CD14-positive monocyte (primary cell): ENCODE data around the gene PDZK1IP1. TPM values are rescaled to one million over a fixed set of nuclear protein-coding genes. Genes with fewer than 3 reads are reported as not detected.

ENCODE experiments used
- DNase-seq, 3 donors: peaks; one replicate each; pipeline ENCODE4 v3.0.0-alpha.2; 2011 to 2022
- H2AFZ ChIP-seq: 2 replicates; pipeline ENCODE4 v1.6.0; 2012; ENCODE audit warnings: mild to moderate bottlenecking, low read depth, low read length, inconsistent platforms; ENCODE audit not compliant: insufficient read depth, poor library complexity, severe bottlenecking
- H3K27ac ChIP-seq, 2 donors: 1 replicate in 1 of 2; 2 replicates in 1 of 2; pipeline ENCODE4 v1.5.1; 2012 to 2013; ENCODE audit warnings: low read length in 2 of 2, control low read depth in 1 of 2, inconsistent platforms in 1 of 2, low read depth in 1 of 2, mild to moderate bottlenecking in 1 of 2
- H3K27me3 ChIP-seq, 2 donors: one replicate each; pipeline versions ENCODE4 v1.6.0 to v1.6.1; 2011 to 2013; ENCODE audit warnings: low read length in 2 of 2; ENCODE audit not compliant: control insufficient read depth in 2 of 2, insufficient read depth in 2 of 2
- H3K36me3 ChIP-seq, 2 donors: replicated peaks in 1 of 2; 1 replicate in 1 of 2; 2 replicates in 1 of 2; pipeline versions ENCODE4 v1.5.1 to v1.6.1; 2012 to 2013; ENCODE audit warnings: low read length in 2 of 2, control low read depth in 1 of 2, inconsistent platforms in 1 of 2, mild to moderate bottlenecking in 1 of 2; ENCODE audit not compliant: insufficient read depth in 2 of 2, control insufficient read depth in 1 of 2
- H3K4me1 ChIP-seq, 2 donors: 1 replicate in 1 of 2; 2 replicates in 1 of 2; pipeline versions ENCODE4 v1.5.1 to v1.6.1; 2012 to 2013; ENCODE audit warnings: low read length in 2 of 2, control low read depth in 1 of 2, inconsistent platforms in 1 of 2, mild to moderate bottlenecking in 1 of 2, moderate library complexity in 1 of 2; ENCODE audit not compliant: insufficient read depth in 2 of 2, control insufficient read depth in 1 of 2
- H3K4me2 ChIP-seq: replicated peaks from 2 replicates; pipeline ENCODE3; 2012; ENCODE audit warnings: low read length, moderate library complexity, mild to moderate bottlenecking; ENCODE audit not compliant: poor library complexity, severe bottlenecking; ENCODE audit errors: extremely low read depth
- H3K4me3 ChIP-seq, 3 experiments: fragments of 200-600 bp in 1 of 3; sonication (generic) in 1 of 3; replicated peaks in 1 of 3; 1 replicate in 2 of 3; 2 replicates in 1 of 3; pipeline ENCODE4 v1.5.1; 2011 to 2013; ENCODE audit warnings: low read length in 3 of 3, mild to moderate bottlenecking in 3 of 3, control low read depth in 2 of 3, low read depth in 2 of 3, inconsistent platforms in 1 of 3, moderate library complexity in 1 of 3
- H3K79me2 ChIP-seq: 2 replicates; pipeline ENCODE4 v1.6.0; 2012; ENCODE audit warnings: mild to moderate bottlenecking, control low read depth, inconsistent platforms, low read length, moderate library complexity; ENCODE audit not compliant: insufficient read depth
- H3K9ac ChIP-seq: 2 replicates; pipeline ENCODE4 v1.6.0; 2017; ENCODE audit warnings: low read length, mild to moderate bottlenecking; ENCODE audit not compliant: insufficient read depth, poor library complexity, severe bottlenecking
- H3K9me3 ChIP-seq, 2 donors: replicated peaks in 1 of 2; 1 replicate in 1 of 2; 2 replicates in 1 of 2; pipeline versions ENCODE4 v1.5.1 to v1.6.1; 2012 to 2013; ENCODE audit warnings: low read length in 2 of 2, control low read depth in 1 of 2; ENCODE audit not compliant: control insufficient read depth in 1 of 2, insufficient read depth in 1 of 2
- H4K20me1 ChIP-seq: 2 replicates; pipeline ENCODE4 v1.6.0; 2012; ENCODE audit warnings: mild to moderate bottlenecking, low read length, control low read depth, moderate library complexity; ENCODE audit not compliant: insufficient read depth
- H3K27ac Mint-ChIP-seq, 7 donors: one replicate each; pipeline ENCODE4 v1.8.0; 2020; ENCODE audit warnings: mild to moderate bottlenecking in 7 of 7, mixed read lengths in 7 of 7, moderate library complexity in 6 of 7, inconsistent platforms in 2 of 7
- H3K27me3 Mint-ChIP-seq, 3 donors: one replicate each; pipeline ENCODE4 v1.8.0; 2021 to 2022; ENCODE audit warnings: low read depth in 3 of 3, mild to moderate bottlenecking in 3 of 3, mixed read lengths in 3 of 3, moderate library complexity in 3 of 3, inconsistent platforms in 1 of 3
- H3K36me3 Mint-ChIP-seq, 2 donors: one replicate each; pipeline ENCODE4 v1.8.0; 2020; ENCODE audit warnings: mixed read lengths in 2 of 2, inconsistent platforms in 1 of 2, mild to moderate bottlenecking in 1 of 2
- H3K4me1 Mint-ChIP-seq: one replicate; pipeline ENCODE4 v1.8.0; 2020; ENCODE audit warnings: mild to moderate bottlenecking, mixed read lengths
- H3K4me3 Mint-ChIP-seq, 2 donors: one replicate each; pipeline ENCODE4 v1.8.0; 2020; ENCODE audit warnings: mild to moderate bottlenecking in 2 of 2, mixed read lengths in 2 of 2, moderate library complexity in 1 of 2
- H3K9me3 Mint-ChIP-seq, 7 donors: one replicate each; pipeline ENCODE4 v1.8.0; 2020 to 2022; ENCODE audit warnings: mixed read lengths in 7 of 7, mild to moderate bottlenecking in 6 of 7, moderate library complexity in 6 of 7, inconsistent platforms in 2 of 7
- WGBS: methylation state at CpG from one replicate; pipeline ENCODE4 v1.1.5; 2013; ENCODE audit warnings: missing lambda C conversion rate; ENCODE audit not compliant: insufficient coverage; 5-methylcytosine and 5-hydroxymethylcytosine counted together
- intact Hi-C, 2 donors: fragments of 100-400 bp; cut with micrococcal nuclease; formaldehyde crosslinking; loops; one replicate each; pipeline versions ENCODE4 v1.15.0 to v1.15.1; 2023
- polyA plus RNA-seq, 3 donors: library from polyadenylated mRNA; depleted of rRNA in 1 of 3; unstranded in 2 of 3; stranded (reverse) in 1 of 3; fragments of 300-500 nt in 2 of 3; fragments of >200 nt in 1 of 3; fragmentation: Illumina TruSeq in 2 of 3; gene quantifications; 1 replicate in 2 of 3; 2 replicates in 1 of 3; pipeline ENCODE4 v1.2.3, GENCODE V29; 2012 to 2021
- TF ChIP-seq, protein P1 (sequence below): fragments of 200-600 bp; IDR thresholded peaks from one replicate; pipeline ENCODE4 v1.8.0; 2022; ENCODE audit warnings: antibody characterized with exemption, mild to moderate bottlenecking

The PDZK1IP1 gene
- polyA plus RNA-seq, 3 donors: 1.4 TPM; not detected in 2

DNA sequence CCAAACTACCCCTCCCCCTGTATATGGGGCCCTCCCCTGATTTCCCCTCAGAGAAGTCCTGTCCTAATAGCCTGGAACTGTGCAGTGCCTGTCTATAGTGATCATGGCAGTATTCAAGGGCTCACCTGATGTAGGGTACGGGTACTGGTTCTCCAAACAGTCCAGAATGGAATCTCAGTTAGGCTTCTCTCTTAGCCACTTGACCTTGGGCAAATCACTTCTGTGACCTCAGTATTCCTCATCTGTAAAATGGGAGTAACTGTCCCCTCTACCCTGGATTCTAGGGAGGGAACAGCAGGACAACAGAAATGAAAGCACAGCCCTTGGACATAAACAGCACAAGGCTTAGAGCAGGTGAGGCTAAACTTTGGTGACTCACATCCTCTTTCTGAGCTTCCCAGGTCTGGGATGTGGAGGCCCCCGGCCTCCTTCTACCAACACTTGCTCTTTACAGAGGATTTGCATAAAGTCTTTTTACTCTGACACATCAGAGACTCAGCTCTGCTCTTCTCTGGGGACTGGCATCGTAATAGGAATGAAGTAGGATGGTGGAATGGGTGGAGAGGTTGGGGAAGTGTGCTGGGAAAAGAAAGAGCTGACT is 20.0 kb upstream of the PDZK1IP1 start:
- Histone ChIP-seq H3K27me3 (no peaks in the 10 kb centered on the region), H3K27ac (no peak overlapping the region), H3K36me3 (no peaks in the 10 kb centered on the region), H3K79me2 (no peaks in the 10 kb centered on the region), H3K4me3 (no peak overlapping the region), H3K9ac (no peak overlapping the region), H3K9me3 (no peaks in the 10 kb centered on the region), H3K4me1 (peaks cover 12 to 15% of the 10 kb centered on the region in 2 donors), H4K20me1 (no peaks in the 10 kb centered on the region), H3K4me2 (no peak overlapping the region), H2AFZ (no peak overlapping the region)
- TF ChIP-seq, protein P1, sequence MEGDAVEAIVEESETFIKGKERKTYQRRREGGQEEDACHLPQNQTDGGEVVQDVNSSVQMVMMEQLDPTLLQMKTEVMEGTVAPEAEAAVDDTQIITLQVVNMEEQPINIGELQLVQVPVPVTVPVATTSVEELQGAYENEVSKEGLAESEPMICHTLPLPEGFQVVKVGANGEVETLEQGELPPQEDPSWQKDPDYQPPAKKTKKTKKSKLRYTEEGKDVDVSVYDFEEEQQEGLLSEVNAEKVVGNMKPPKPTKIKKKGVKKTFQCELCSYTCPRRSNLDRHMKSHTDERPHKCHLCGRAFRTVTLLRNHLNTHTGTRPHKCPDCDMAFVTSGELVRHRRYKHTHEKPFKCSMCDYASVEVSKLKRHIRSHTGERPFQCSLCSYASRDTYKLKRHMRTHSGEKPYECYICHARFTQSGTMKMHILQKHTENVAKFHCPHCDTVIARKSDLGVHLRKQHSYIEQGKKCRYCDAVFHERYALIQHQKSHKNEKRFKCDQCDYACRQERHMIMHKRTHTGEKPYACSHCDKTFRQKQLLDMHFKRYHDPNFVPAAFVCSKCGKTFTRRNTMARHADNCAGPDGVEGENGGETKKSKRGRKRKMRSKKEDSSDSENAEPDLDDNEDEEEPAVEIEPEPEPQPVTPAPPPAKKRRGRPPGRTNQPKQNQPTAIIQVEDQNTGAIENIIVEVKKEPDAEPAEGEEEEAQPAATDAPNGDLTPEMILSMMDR: no peak
- Mint-ChIP-seq H3K27ac (no peak overlapping the region), H3K4me3 (no peak overlapping the region), H3K4me1 (no peaks in the 10 kb centered on the region), H3K27me3 (peaks cover 3 to 5% (median 4%) of the 10 kb centered on the region in 3 donors), H3K36me3 (no peaks in the 10 kb centered on the region), H3K9me3 (no peaks in the 10 kb centered on the region)
- intact Hi-C loops: no loop called here
- no peak for DNase-seq
- 92% methylated on average over 2 of the region's 3 CpGs for WGBS

DNA sequence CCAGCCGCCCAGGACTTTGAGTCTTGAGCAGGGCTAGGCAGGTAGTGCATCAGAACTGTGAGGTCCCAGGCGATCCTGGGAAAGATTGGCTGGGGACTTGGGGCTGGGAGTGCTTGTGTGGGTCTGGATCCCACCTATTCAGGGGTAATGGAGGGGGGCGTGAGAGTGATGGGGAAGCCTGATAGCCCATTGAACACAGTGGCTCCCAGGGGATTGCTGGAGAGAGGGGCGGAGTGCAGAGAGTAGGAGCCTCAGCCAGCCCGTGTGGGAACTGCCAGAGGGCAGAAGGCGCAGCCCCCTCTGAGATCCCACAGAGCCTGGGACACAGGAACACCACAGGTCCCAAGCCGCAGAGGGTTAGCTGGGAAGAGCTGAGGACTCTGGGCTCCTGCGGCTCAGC is 19.3 kb upstream of the PDZK1IP1 start:
- H3K79me2 ChIP-seq: no peaks in the 10 kb centered on the region
- 84% methylated on average over 8 of the region's 8 CpGs for WGBS
- TF ChIP-seq, protein P1: no peak
- H3K4me1 ChIP-seq: peaks cover 11 to 12% of the 10 kb centered on the region in 2 donors
- H3K9ac ChIP-seq: no peak overlapping the region
- Mint-ChIP-seq H3K36me3 (no peaks in the 10 kb centered on the region), H3K27ac (no peak overlapping the region), H3K27me3 (peaks cover 4 to 9% (median 8%) of the 10 kb centered on the region in 3 donors), H3K4me1 (no peaks in the 10 kb centered on the region), H3K4me3 (no peak overlapping the region), H3K9me3 (no peaks in the 10 kb centered on the region)
- H2AFZ ChIP-seq: no peak overlapping the region
- H3K36me3 ChIP-seq: no peaks in the 10 kb centered on the region
- H4K20me1 ChIP-seq: no peaks in the 10 kb centered on the region
- H3K4me2 ChIP-seq: no peak overlapping the region
- H3K4me3 ChIP-seq: no peak overlapping the region
- H3K27me3 ChIP-seq: no peaks in the 10 kb centered on the region
- no peak overlapping the region for H3K27ac ChIP-seq
- DNase-seq: no peak
- H3K9me3 ChIP-seq: no peaks in the 10 kb centered on the region
- intact Hi-C loops: no loop called here
